SK-N-SH treated with all-trans-retinoic acid at 6 μM for 48 hours (cell line): ENCODE results near the gene PIK3CD.

Source experiments
- ESRRG ChIP-seq: fragments of 250-450 bp; sonication (Bioruptor Pico); IDR thresholded peaks from 2 replicates; pipeline ENCODE4 v1.6.1; 2021; ENCODE audit warnings: mild to moderate bottlenecking
- ZFP30 ChIP-seq: fragments of 450-650 bp; formaldehyde crosslinking; IDR thresholded peaks from 2 replicates; pipeline ENCODE4 v1.5.0; 2022; ENCODE audit warnings: mild to moderate bottlenecking, moderate library complexity

DNA sequence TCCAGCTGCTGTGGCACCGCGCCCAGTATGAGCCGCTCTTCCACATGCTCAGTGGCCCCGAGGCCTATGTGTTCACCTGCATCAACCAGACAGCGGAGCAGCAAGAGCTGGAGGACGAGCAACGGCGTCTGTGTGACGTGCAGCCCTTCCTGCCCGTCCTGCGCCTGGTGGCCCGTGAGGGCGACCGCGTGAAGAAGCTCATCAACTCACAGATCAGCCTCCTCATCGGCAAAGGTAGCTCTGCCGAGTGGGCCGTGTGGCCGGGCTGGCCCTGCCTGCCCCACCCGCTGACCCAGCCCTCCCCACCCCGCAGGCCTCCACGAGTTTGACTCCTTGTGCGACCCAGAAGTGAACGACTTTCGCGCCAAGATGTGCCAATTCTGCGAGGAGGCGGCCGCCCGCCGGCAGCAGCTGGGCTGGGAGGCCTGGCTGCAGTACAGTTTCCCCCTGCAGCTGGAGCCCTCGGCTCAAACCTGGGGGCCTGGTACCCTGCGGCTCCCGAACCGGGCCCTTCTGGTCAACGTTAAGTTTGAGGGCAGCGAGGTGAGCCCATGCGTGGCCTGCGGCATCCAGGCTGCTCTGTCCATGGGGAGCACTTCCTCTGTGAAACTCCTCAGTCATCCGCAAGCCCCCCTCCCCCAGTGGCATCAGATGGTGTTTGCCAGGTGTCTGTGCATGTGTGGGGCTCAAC is 64.2 kb downstream of the PIK3CD start:
- TF ChIP-seq ZFP30 (CRISPR knock-in tag): no peak
- TF ChIP-seq ESRRG (CRISPR knock-in tag): no peak
